GM23248 (cell line): ENCODE results near the gene CKAP5.

Experiments
- EZH2 ChIP-seq: fragments of 200-600 bp; sonication (generic); IDR thresholded peaks from 2 replicates; pipeline ENCODE4 v1.6.1; 2018; ENCODE audit warnings: antibody characterized with exemption, mild to moderate bottlenecking; ENCODE audit not compliant: insufficient read depth, poor library complexity, severe bottlenecking
- EZH2phosphoT487 ChIP-seq: fragments of 200-600 bp; sonication (generic); IDR thresholded peaks from 2 replicates; pipeline ENCODE4 v1.6.1; 2018; ENCODE audit warnings: antibody characterized with exemption, moderate library complexity, mild to moderate bottlenecking, low read depth; ENCODE audit not compliant: insufficient read depth

- TF ChIP-seq EZH2phosphoT487 (no peak), EZH2 (no peak)
Observed at GRCh38 chr11:46694607-46695006, 151.5 kb downstream of the CKAP5 start.
